GM19452 (cell line): ENCODE data around the gene PPP2R3C.
"Not testable (repeated sequence)": the region's sequence is repeated elsewhere in the genome, so short reads cannot be mapped to it uniquely, and the experiment has no call there.

Source experiments
- ATAC-seq: cut with Tn5 transposase; IDR thresholded peaks from one replicate; pipeline ENCODE4 v1.9.1; 2021; ENCODE audit not compliant: unreplicated experiment

PPP2R3C gene

GRCh38 chr14:35121887-35122695, at the start of gene PPP2R3C, which contains the start of gene PRORP:
PPP2R3C (minus strand) TSS chr14:35121990; CDS start chr14:35121959, 31 bp downstream.
PRORP (plus strand) TSS chr14:35122552; CDS start chr14:35123246, 694 bp downstream.
- ATAC-seq: peak; percentile 79

GRCh38 chr14:35167496-35167895, 45.7 kb upstream of the PPP2R3C start:
- no peak for ATAC-seq

GRCh38 chr14:35164849-35165248, 43.1 kb upstream of the PPP2R3C start:
- no peak for ATAC-seq

GRCh38 chr14:35163384-35163783, 41.6 kb upstream of the PPP2R3C start:
- ATAC-seq: no peak

- no peak for ATAC-seq
Observed at GRCh38 chr14:35161231-35161630, 39.4 kb upstream of the PPP2R3C start.

- no peak for ATAC-seq
Observed at GRCh38 chr14:35159742-35160409, 38.1 kb upstream of the PPP2R3C start.

- no peak for ATAC-seq
Observed at GRCh38 chr14:35158951-35159653, 37.3 kb upstream of the PPP2R3C start.

- no peak for ATAC-seq
Observed at GRCh38 chr14:35158491-35158890, 36.7 kb upstream of the PPP2R3C start.

GRCh38 chr14:35155962-35156361, 34.2 kb upstream of the PPP2R3C start:
- ATAC-seq: no peak

- ATAC-seq: no peak
Observed at GRCh38 chr14:35154016-35154415, 32.2 kb upstream of the PPP2R3C start.

GRCh38 chr14:35152531-35152930, 30.7 kb upstream of the PPP2R3C start:
- ATAC-seq: not testable (repeated sequence)

GRCh38 chr14:35149239-35149638, 27.4 kb upstream of the PPP2R3C start:
- no peak for ATAC-seq

- no peak for ATAC-seq
Observed at GRCh38 chr14:35147711-35148110, 25.9 kb upstream of the PPP2R3C start.

GRCh38 chr14:35147186-35147585, 25.4 kb upstream of the PPP2R3C start:
- ATAC-seq: no peak

GRCh38 chr14:35146711-35147149, 24.9 kb upstream of the PPP2R3C start:
- ATAC-seq: no peak

- no peak for ATAC-seq
Observed at GRCh38 chr14:35144029-35144428, 22.2 kb upstream of the PPP2R3C start.

- no peak for ATAC-seq
Observed at GRCh38 chr14:35140718-35141581, 19.2 kb upstream of the PPP2R3C start.

GRCh38 chr14:35138585-35138984, 16.8 kb upstream of the PPP2R3C start:
- ATAC-seq: no peak

GRCh38 chr14:35134329-35135123, 12.7 kb upstream of the PPP2R3C start:
- no peak for ATAC-seq
